ENCODE results near the gene SMC6.

The SMC6 gene

DNA sequence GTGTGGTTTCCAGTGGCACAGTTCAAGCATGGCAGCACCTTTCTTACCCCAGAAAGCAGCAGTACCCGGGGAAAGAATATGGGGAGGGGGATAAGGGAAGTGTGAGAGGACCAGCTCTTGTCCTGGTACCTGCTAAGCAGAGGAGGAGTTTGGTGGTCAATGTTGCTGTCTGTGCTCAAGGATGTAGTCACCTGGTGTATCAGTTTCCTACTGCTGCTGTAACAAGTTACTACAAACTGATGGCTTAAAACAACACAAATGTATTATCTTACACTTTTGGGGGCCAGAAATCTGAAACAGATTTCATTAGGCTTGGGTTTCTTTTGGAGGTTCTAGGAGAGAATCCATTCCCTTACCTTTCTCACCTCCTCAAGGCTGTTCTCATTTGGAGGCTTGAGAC is 135.7 kb downstream of the SMC6 start:
- TF ChIP-seq ZNF274 (IDR thresholded peaks at IDR 0.05; ENCODE audit: low read depth, low read length) (no peak), YY1 (IDR thresholded peaks at IDR 0.05; ENCODE audit: insufficient read depth, insufficient read length) (no peak), SUZ12 (IDR thresholded peaks at IDR 0.05; ENCODE audit: extremely low read depth, insufficient read depth, insufficient read length) (no peak)
- no peak overlapping the region for H3K9ac ChIP-seq (ENCODE audit: insufficient read length, low read depth)
- no peaks in the 10 kb centered on the region for H3K9me3 ChIP-seq (ENCODE audit: insufficient read depth, low read length)
- H3K4me3 ChIP-seq (ENCODE audit: insufficient read length, low read depth), result no peak overlapping the region
- no peaks in the 10 kb centered on the region for H3K36me3 ChIP-seq (ENCODE audit: insufficient read depth, insufficient read length, low read length)
- H3K4me1 ChIP-seq (ENCODE audit: insufficient read depth, insufficient read length), result peaks cover 2% of the 10 kb centered on the region
- no peaks in the 10 kb centered on the region for H3K27me3 ChIP-seq (ENCODE audit: insufficient read depth, insufficient read length)
- DNase-seq (ENCODE audit: low read depth, low spot score), result no peak

DNA sequence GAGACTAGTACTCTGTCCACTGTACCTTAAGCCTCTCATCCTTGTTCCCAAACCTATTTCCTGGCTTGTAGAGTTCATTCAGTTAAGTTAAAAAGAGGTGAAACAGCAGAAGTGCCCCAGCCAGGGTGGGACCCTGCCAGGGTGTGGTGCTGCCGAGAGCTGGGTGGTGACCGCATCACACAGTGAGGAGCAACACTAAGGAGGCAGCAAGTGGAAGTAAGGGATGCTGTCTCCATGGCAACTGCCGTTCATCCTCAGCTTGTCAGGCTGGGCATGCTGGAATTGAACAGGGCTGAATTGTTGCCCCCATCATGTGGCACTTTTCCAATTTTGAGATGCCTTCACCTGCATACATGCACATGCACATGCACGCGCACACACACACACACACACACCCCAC is 136.1 kb downstream of the SMC6 start:
- TF ChIP-seq SUZ12 (IDR thresholded peaks at IDR 0.05; ENCODE audit: extremely low read depth, insufficient read depth, insufficient read length) (no peak), YY1 (IDR thresholded peaks at IDR 0.05; ENCODE audit: insufficient read depth, insufficient read length) (no peak), ZNF274 (IDR thresholded peaks at IDR 0.05; ENCODE audit: low read depth, low read length) (no peak)
- Histone ChIP-seq H3K9ac (ENCODE audit: insufficient read length, low read depth) (no peak overlapping the region), H3K4me1 (ENCODE audit: insufficient read depth, insufficient read length) (peaks cover 2% of the 10 kb centered on the region), H3K9me3 (ENCODE audit: insufficient read depth, low read length) (no peaks in the 10 kb centered on the region), H3K4me3 (ENCODE audit: insufficient read length, low read depth) (no peak overlapping the region), H3K36me3 (ENCODE audit: insufficient read depth, insufficient read length, low read length) (no peaks in the 10 kb centered on the region), H3K27me3 (ENCODE audit: insufficient read depth, insufficient read length) (no peaks in the 10 kb centered on the region)
- DNase-seq (ENCODE audit: low read depth, low spot score), result no peak

DNA sequence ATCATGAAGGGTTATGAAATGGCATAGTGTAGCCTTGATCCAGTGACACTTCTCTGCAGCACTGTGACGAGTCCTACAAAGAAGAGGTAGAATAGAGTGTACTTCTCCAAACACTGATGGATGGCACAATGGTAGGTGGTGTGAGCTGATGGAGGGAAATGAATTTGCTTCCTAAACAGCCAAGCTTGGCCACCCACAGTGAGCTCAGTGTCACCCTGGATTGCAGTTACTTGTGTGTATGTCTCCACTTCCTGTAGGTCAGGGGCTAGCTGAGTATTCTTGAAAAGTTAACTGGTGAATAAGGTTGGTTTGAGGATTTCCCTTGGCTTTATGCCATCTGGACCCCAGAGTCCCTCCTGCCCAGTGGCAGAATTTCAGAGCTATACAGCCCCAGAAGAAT is 137.2 kb downstream of the SMC6 start:
- H3K27me3 ChIP-seq (ENCODE audit: insufficient read depth, insufficient read length), result no peaks in the 10 kb centered on the region
- peaks cover 2% of the 10 kb centered on the region for H3K4me1 ChIP-seq (ENCODE audit: insufficient read depth, insufficient read length)
- no peak for TF ChIP-seq SUZ12 (IDR thresholded peaks at IDR 0.05; ENCODE audit: extremely low read depth, insufficient read depth, insufficient read length)
- no peak for TF ChIP-seq ZNF274 (IDR thresholded peaks at IDR 0.05; ENCODE audit: low read depth, low read length)
- no peak for TF ChIP-seq YY1 (IDR thresholded peaks at IDR 0.05; ENCODE audit: insufficient read depth, insufficient read length)
- no peak for DNase-seq (ENCODE audit: low read depth, low spot score)
- H3K9ac ChIP-seq (ENCODE audit: insufficient read length, low read depth), result no peak overlapping the region
- H3K9me3 ChIP-seq (ENCODE audit: insufficient read depth, low read length), result no peaks in the 10 kb centered on the region
- no peak overlapping the region for H3K4me3 ChIP-seq (ENCODE audit: insufficient read length, low read depth)
- no peaks in the 10 kb centered on the region for H3K36me3 ChIP-seq (ENCODE audit: insufficient read depth, insufficient read length, low read length)

DNA sequence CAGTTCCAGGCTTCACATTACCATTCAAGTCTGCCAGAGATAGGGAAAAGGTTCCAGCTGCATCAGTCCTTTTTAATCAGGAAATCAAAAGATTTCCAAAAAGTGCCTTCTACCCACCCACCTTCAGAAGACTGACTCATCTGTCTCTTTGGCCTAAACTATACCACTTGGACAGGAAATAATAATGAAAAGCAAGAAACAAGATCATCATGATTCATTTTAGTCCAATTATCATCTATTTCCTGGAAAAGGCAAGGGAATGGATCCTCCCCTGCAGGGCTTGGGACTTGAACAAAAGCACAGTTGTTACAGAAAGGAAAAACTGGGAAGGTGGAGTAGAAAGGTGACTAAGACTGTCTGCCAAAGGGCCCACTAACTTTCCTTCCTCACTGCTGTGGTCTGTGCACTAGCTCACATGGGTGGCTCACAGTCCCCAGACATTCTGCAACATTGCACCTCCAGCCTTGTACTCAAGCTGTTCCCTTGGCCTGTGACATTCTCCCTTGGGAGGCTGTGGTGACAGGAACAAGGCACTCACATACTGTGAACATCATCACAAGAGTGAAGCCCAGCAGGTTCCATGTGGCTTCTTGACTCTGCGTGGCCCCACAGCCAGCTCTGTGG is 137.8 kb downstream of the SMC6 start:
- H3K27me3 ChIP-seq (ENCODE audit: insufficient read depth, insufficient read length), result no peaks in the 10 kb centered on the region
- no peaks in the 10 kb centered on the region for H3K9me3 ChIP-seq (ENCODE audit: insufficient read depth, low read length)
- TF ChIP-seq SUZ12 (IDR thresholded peaks at IDR 0.05; ENCODE audit: extremely low read depth, insufficient read depth, insufficient read length) (no peak), ZNF274 (IDR thresholded peaks at IDR 0.05; ENCODE audit: low read depth, low read length) (no peak), YY1 (IDR thresholded peaks at IDR 0.05; ENCODE audit: insufficient read depth, insufficient read length) (no peak)
- H3K4me3 ChIP-seq (ENCODE audit: insufficient read length, low read depth), result no peak overlapping the region
- peaks cover 2% of the 10 kb centered on the region for H3K4me1 ChIP-seq (ENCODE audit: insufficient read depth, insufficient read length)
- DNase-seq (ENCODE audit: low read depth, low spot score), result no peak
- H3K9ac ChIP-seq (ENCODE audit: insufficient read length, low read depth), result no peak overlapping the region
- no peaks in the 10 kb centered on the region for H3K36me3 ChIP-seq (ENCODE audit: insufficient read depth, insufficient read length, low read length)

DNA sequence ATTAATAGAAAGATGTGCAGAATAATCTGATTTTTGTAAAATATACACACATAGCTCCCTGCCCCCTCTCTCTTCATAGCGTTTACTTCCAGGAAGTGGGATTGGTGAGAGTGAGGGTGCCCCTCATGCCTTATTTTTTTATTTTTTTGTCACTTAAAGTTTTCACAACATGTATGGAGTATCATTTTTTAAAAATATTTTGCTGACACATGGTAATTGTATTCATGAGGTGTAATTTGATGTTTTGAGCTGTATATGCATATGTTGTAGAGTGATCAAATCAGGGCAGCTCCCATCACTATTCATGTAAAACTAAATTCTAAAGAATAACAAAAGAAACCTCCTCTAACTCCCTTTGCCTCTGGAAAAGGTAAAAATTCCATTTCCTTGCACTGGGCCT is 138.5 kb downstream of the SMC6 start:
- Histone ChIP-seq H3K9me3 (ENCODE audit: insufficient read depth, low read length) (no peaks in the 10 kb centered on the region), H3K36me3 (ENCODE audit: insufficient read depth, insufficient read length, low read length) (no peaks in the 10 kb centered on the region), H3K27me3 (ENCODE audit: insufficient read depth, insufficient read length) (no peaks in the 10 kb centered on the region), H3K9ac (ENCODE audit: insufficient read length, low read depth) (no peak overlapping the region), H3K4me3 (ENCODE audit: insufficient read length, low read depth) (no peak overlapping the region), H3K4me1 (ENCODE audit: insufficient read depth, insufficient read length) (peaks cover 2% of the 10 kb centered on the region)
- TF ChIP-seq SUZ12 (IDR thresholded peaks at IDR 0.05; ENCODE audit: extremely low read depth, insufficient read depth, insufficient read length) (no peak), ZNF274 (IDR thresholded peaks at IDR 0.05; ENCODE audit: low read depth, low read length) (no peak), YY1 (IDR thresholded peaks at IDR 0.05; ENCODE audit: insufficient read depth, insufficient read length) (no peak)
- DNase-seq (ENCODE audit: low read depth, low spot score), result no peak

DNA sequence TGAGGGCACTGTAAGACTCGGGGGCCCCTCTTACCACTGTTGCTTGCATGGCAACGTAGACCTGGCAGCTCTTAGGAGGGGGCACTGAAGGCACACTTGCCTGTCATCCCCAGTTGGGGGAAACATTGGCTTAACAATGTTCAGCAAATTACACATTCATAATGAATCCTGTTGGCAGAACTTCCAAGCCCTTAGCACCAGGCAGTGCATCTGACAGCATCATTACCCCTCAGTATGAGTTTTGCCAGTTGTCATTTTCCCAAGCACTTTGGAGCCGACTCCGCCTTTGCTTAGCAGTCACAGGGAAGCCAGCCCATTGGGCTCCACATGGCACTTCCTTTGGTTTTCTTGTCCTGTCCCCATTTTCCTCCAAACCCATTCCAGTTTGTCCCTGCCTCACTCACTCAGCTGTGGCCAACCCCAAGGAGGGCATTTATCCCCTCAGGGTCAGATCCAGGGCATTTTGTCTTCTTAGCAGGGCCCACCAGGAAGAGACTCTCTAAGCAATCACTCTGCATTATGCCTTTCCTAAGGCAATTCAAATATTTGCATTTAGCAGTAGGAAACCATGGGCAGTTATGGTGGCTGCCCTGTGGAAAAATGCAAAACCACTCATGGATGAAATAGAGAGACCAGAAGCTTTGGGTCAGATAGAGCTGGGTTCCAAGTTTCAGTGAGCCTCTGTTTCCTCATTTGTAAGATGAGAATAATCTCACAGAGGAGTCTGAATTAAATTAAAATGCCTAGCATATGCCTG is 139.3 kb downstream of the SMC6 start:
- H3K4me1 ChIP-seq (ENCODE audit: insufficient read depth, insufficient read length), result peaks cover 2% of the 10 kb centered on the region
- H3K4me3 ChIP-seq (ENCODE audit: insufficient read length, low read depth), result no peak overlapping the region
- no peak for DNase-seq (ENCODE audit: low read depth, low spot score)
- H3K27me3 ChIP-seq (ENCODE audit: insufficient read depth, insufficient read length), result no peaks in the 10 kb centered on the region
- TF ChIP-seq ZNF274 (IDR thresholded peaks at IDR 0.05; ENCODE audit: low read depth, low read length), result no peak
- no peak for TF ChIP-seq SUZ12 (IDR thresholded peaks at IDR 0.05; ENCODE audit: extremely low read depth, insufficient read depth, insufficient read length)
- no peak for TF ChIP-seq YY1 (IDR thresholded peaks at IDR 0.05; ENCODE audit: insufficient read depth, insufficient read length)
- H3K36me3 ChIP-seq (ENCODE audit: insufficient read depth, insufficient read length, low read length), result no peaks in the 10 kb centered on the region
- no peaks in the 10 kb centered on the region for H3K9me3 ChIP-seq (ENCODE audit: insufficient read depth, low read length)
- no peak overlapping the region for H3K9ac ChIP-seq (ENCODE audit: insufficient read length, low read depth)
